NCI-H1105 (cell line): ENCODE data around the gene ANKS1B.

Experiments
- DNase-seq: peaks from one replicate; lab custom pipeline; 2025; lab: John Stamatoyannopoulos, UW

The ANKS1B gene

DNA sequence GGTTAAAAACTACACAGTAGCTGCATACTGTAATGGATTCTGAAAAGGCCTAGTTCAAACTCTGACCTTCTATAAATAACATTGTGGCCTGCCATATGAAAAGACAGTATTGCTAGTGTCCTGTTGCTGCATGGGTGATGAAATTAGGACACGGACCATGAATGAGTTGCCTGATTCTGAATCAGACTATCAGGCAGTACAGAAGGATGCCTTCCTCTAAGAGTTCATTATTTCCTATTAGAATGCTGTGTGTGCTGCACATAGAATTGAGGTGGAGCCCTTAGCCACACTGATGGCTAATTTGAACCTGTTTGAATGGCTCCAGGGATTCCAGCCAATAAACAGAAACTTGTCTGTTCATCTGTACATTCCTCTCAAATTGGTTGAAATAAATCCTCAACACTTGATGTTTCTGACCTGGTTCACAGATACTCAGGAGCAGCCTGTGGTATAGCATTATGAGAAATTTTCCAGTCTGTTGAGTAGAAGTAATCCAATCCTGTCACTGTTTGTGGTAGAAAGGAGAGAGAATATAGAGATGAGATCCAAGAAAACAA lies 856.4 kb downstream of the ANKS1B start:
- no peak for DNase-seq

GRCh38 chr12:99122959-99123358 lies 861.8 kb downstream of the ANKS1B start:
- no peak for DNase-seq

DNA sequence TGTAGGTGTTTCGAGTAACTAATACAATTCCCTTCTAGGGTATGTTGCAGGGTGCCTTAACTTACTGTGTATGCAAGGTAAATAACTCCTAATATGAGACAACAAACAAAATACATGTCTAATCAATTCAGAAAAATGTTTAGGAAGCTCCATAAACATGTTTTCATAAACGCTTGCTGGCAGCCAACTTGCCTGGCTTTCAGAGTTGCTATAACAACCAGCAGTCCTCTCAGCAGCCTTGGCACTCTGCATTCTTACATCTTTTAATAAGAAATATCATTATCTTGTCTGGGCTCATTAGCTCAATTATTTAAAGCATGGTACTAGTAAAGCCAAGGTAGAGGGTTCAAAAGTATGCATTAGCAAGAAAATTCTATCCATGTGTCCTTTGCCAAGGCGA lies 862.2 kb downstream of the ANKS1B start:
- DNase-seq: no peak

DNA sequence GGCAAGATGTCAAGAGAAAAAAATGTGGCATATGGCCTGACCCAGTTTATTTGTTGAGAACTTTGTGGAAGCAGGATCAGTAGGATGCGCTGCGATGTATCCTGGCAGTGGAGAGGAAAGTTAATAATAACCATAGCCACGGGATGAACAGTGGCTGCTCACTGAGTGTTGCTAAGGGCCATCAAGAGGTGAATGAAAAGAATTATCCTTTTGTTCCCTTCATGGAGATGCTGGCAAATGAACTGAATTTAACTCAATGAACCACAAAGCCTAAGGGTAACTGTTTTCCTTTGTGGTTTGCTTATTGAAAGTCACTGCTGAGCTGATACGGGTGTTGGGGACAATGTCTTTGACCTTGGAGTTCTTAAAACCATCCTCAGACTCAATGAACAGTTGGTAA lies 863.2 kb downstream of the ANKS1B start:
- no peak for DNase-seq

DNA sequence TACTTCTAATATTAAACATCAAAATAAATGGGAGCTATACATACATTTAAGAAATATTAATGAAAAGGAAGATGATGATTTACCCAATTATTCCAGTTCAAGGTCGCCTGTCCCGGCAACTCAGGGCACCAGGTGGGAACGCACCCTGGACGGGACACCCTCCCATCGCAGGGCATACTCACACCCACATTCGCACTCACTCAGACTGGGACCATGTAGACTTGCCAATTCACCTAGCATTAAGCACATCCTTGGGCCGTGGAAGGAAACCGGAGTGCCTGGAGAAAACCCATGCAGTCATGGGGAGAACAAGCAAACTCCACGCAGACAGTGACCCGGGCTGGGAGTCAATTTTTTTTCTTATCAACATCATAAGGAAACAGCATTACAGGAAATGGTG lies 864.8 kb downstream of the ANKS1B start:
- no peak for DNase-seq

- DNase-seq: no peak
Observed at GRCh38 chr12:99119449-99119848, 865.3 kb downstream of the ANKS1B start.

- DNase-seq: peak; percentile 91
Observed at GRCh38 chr12:99111600-99111999, 873.1 kb downstream of the ANKS1B start.

DNA sequence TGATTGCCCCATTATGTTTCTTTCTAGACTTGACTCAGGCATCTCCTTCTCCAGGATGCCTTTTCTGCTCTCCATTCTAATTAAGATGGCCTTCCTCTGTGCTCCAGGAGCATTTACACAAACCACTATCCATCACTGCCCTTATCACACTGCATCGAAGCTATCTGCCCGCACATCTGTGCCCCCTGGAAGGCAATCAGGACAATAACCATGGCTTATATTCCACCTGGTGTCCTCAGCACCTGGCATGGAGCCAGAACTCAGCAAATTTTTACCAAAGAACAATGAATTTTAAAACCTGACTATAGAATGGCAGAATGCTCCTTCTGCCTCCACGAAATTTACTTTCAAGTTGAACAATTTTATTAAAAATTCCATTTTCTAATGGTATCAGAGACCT lies 873.9 kb downstream of the ANKS1B start:
- peak; percentile 69 for DNase-seq

DNA sequence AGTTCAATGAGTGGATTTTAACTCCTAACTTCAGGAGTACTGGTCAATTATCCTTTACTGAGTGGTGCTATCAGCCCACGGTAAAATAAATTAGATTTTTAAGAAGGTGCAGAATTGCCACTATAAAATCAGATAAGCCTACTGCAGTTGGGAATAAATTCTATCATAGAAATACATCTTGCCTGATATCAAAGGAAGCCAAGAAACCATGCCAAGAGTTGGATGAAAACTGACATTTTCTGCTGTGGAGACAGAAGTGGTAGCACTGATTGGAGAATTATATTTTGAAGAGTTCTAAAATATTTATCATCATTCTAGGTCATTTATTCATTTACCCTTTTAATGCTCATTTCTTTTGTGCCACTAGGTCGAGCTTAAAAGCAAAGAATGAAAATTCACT lies 874.5 kb downstream of the ANKS1B start:
- no peak for DNase-seq

DNA sequence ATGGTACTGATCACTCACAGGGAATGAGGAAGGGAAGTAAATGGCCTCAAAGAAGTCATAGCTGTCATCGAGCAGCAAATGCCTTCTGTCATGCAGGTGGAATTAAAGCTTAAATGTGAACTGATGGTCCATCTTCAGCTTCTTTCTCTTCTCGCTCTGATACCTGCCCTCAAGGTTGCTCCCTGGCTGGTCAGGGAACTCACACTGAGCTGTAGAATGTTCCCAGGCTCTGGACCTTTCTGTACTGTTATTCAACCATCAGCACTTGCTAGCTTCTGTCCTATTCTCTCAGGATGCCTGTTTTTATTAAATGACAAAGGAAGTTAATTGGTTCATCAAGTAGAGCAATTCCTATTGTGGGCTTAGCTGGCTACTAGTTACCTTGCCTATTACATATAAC lies 875.8 kb downstream of the ANKS1B start:
- DNase-seq: no peak

GRCh38 chr12:99099786-99100185 lies 885.0 kb downstream of the ANKS1B start:
- DNase-seq: no peak

- DNase-seq: no peak
Observed at GRCh38 chr12:99097171-99097570, 887.6 kb downstream of the ANKS1B start.

DNA sequence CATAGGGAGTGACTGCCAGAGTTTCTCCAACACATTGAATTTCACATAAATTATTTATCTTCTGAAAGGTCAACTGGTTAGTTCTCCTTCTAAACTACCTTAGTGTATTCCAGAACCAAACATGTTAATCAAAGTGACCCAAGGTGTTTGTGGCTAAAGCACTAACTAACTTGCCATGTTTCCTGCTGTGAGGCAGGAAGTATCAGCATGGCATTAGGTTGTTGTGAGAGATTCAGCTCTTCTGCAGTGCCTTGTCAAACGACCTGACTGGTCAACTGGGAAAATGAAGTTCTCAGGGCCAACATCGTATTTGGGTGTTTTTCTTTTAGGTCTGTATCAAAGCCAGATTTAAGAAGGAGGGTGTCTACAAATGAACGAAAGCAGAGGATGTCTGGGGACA lies 891.6 kb downstream of the ANKS1B start:
- no peak for DNase-seq

GRCh38 chr12:99092100-99092851 lies 892.5 kb downstream of the ANKS1B start:
- no peak for DNase-seq

GRCh38 chr12:99087278-99087677 lies 897.5 kb downstream of the ANKS1B start:
- peak; percentile 90 for DNase-seq

DNA sequence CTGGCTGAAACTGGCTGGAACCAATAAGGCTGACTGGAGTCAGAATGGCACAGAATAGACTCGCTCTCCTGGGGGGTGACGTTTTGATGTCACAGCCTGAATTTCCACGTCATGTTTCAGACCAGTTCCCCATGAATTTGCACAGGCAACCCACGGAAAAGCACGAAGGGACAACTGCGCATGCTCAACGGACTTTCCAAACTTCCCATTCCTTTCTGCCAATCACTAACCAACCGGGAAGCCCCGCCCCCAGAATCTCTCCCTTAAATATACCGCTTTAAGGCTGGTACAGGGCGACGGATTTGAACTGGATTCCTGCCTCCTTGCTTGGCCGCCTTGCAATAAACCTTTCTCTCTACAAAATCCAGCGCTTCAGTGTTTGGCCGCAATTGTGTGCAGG lies 904.9 kb downstream of the ANKS1B start:
- no peak for DNase-seq

DNA sequence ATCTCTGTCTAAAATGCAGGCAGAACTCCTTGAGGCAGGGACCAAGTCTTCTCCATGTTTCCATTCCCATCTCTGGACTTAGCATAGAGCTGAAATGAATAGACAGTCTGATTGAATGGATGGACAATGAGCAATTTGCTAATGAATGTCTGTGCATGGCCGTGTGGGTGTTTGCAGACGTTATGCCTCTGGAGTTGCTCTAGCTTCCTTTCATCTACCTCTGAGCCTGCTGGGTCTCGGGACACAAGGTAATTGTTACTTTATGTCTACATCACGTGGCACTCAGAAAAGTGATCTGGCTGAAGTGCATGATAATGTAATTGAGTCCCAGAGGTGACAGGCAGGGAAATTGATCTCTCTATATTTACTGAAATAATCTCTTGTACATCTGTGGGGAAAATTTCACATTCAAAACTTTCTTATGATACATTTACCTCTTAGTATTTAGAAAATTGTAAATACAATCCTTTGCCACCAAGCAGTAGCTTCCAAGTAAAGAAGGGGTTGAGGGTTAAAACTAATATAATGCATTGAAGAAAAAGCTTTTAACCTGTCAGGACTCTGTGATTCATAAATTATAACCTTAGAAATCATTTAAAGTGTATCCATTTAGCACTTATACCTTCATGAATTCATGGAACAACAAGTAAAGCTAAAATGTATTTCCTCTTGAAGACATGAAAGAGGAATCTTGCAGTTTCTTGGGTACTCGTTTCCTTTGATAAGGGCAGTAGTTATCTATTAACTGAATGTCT lies 915.6 kb downstream of the ANKS1B start:
- peak; percentile 30 for DNase-seq

DNA sequence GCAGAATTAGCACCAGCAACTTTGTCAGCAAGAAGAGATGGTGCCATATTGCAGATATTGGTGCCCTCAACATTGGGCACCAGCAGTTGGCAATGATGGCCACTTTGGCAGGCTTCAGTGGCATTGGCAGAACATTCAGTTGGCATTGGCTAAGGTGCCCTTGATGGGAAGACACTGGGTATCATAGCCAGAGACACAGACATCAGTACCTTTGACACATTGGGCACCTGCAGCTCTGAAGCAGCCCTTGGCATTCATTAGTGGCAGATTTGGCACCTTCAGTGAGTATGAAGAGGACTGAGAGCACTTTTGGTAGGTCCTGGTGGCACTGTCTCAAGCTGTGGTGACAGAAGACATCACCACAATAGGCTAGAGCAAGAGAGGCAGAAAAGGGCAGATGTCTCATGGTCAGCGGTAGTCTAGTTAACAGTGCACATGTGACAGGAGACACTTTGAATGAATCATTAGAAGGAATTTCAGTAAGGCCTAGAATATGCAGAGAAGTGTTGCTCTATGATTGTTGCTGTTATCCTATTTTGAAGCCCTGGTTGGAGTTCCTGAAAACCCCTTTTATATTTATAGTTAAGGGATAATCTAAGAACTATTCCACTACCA lies 917.5 kb downstream of the ANKS1B start:
- DNase-seq: no peak

GRCh38 chr12:99066726-99067125 lies 918.0 kb downstream of the ANKS1B start:
- DNase-seq: no peak

- DNase-seq: no peak
Observed at GRCh38 chr12:99063182-99063581, 921.6 kb downstream of the ANKS1B start.

GRCh38 chr12:99059824-99060511 lies 924.8 kb downstream of the ANKS1B start:
- no peak for DNase-seq

- DNase-seq: no peak
Observed at GRCh38 chr12:99057670-99058069, 927.1 kb downstream of the ANKS1B start.
